ENCODE measurements around the gene VPS13D. TPM values are rescaled to one million over a fixed set of nuclear protein-coding genes. Genes with fewer than 3 reads are reported as not detected.

Gene VPS13D
- total and polyA plus RNA-seq, 2 of the 4 experiments (the other 2 are of a cell fraction) = 9.0 to 16.3 TPM

GRCh38 chr1:12515234-12515633 lies 285.4 kb downstream of the VPS13D start:
- Histone ChIP-seq H3K36me3 (ENCODE audit: control insufficient read depth, insufficient read depth, low read length) (no peaks in the 10 kb centered on the region), H3K56ac (ENCODE audit: extremely low read depth, insufficient read depth, low read length) (no peak overlapping the region), H2BK5ac (ENCODE audit: low read depth, low read length, poor library complexity, severe bottlenecking) (no peak overlapping the region), H2BK120ac (ENCODE audit: low read depth, low read length) (no peak overlapping the region), H3K4ac (ENCODE audit: low read depth, low read length) (no peak overlapping the region), H4K5ac (ENCODE audit: low read depth, low read length) (no peak overlapping the region), H4K8ac (ENCODE audit: low read depth in 2 of 2, low read length in 2 of 2) (no peak overlapping the region), H4K91ac (ENCODE audit: insufficient read depth, low read depth, low read length) (no peak overlapping the region), H3K79me1 (ENCODE audit: low read depth in 1 of 2, low read length in 2 of 2) (no peaks in the 10 kb centered on the region), H3K14ac (replicated peaks; ENCODE audit: low read depth, low read length) (no peak overlapping the region), H2BK20ac (ENCODE audit: low read depth, low read length) (no peak overlapping the region), H2AK9ac (replicated peaks; ENCODE audit: low read depth, low read length, poor library complexity) (no peak overlapping the region), H3K4me3 (ENCODE audit: insufficient read depth, low read depth, low read length) (no peak overlapping the region), H2BK15ac (ENCODE audit: low read depth, low read length) (no peak overlapping the region), H2AK5ac (ENCODE audit: low read depth, low read length) (no peak overlapping the region), H3K9me1 (ENCODE audit: insufficient read depth, low read length) (peaks cover 13% of the 10 kb centered on the region), H3K18ac (ENCODE audit: low read depth, low read length) (no peak overlapping the region), H4K20me1 (ENCODE audit: insufficient read depth, low read length) (no peaks in the 10 kb centered on the region), H3K27ac (ENCODE audit: insufficient read depth, low read length) (no peak overlapping the region), H3K9ac (ENCODE audit: low read depth, low read length) (no peak overlapping the region), H3K23ac (ENCODE audit: low read depth, low read length) (no peak overlapping the region), H3K9me3 (ENCODE audit: control insufficient read depth, insufficient read depth, low read length) (no peaks in the 10 kb centered on the region), H3K4me2 (ENCODE audit: low read depth, low read length) (no peak overlapping the region), H3K4me1 (ENCODE audit: control insufficient read depth, insufficient read depth, low read length) (peaks cover 13% of the 10 kb centered on the region), H3K27me3 (ENCODE audit: control insufficient read depth, insufficient read depth, low read length) (no peaks in the 10 kb centered on the region), H2AFZ (replicated peaks; ENCODE audit: low read length, poor library complexity) (no peak overlapping the region)
- DNase-seq = no peak
- intact Hi-C loops (cut with micrococcal nuclease) = no loop called here
- no peak for TF ChIP-seq CTCF (conservative IDR thresholded peaks at IDR 0.05; ENCODE audit: low read depth, low read length)
- TF ChIP-seq RAD21 (IDR thresholded peaks at IDR 0.05; ENCODE audit: low read length) = no peak
- no peak for TF ChIP-seq SMC3 (IDR thresholded peaks at IDR 0.05; ENCODE audit: low read depth, low read length)
- TF ChIP-seq MXI1 (IDR thresholded peaks at IDR 0.05; ENCODE audit: borderline replicate concordance, low read depth, low read length) = no peak
- CTCF ChIA-PET = no interaction called here
- dilution Hi-C loops (cut with HindIII; ENCODE audit: low sequenced_read_pairs, unreplicated experiment) = no loop called here
- BruUV-seq (replicated peaks) = no TSS peak
- POLR2A ChIA-PET (ENCODE audit: unreplicated experiment) = no interaction called here
- no CpG with 5 or more reads among the region's 5 CpGs for WGBS, 2 experiments (ENCODE audit: extremely low coverage in 2 of 2, insufficient read length in 1 of 2)
- in situ Hi-C loops (cut with MboI; ENCODE audit: low sequenced_read_pairs) = no loop called here
- ATAC-seq (ENCODE audit: low read depth) = no peak
